Keratinocyte (primary cell): ENCODE measurements around the gene ARHGEF25. TPM values are rescaled to one million over a fixed set of nuclear protein-coding genes. Genes with fewer than 3 reads are reported as not detected.

ENCODE experiments used
- DNase-seq: peaks from one replicate; pipeline ENCODE4 v3.0.0-alpha.2; 2011; ENCODE audit warnings: low read depth, missing footprints, low spot score
- FAIRE-seq: peaks from 2 replicates; lab custom pipeline; 2011; peaks lifted over from hg19 to GRCh38; lab: Jason Lieb, UNC
- H2AFZ ChIP-seq: 2 replicates; pipeline ENCODE4 v1.6.0; 2012; ENCODE audit warnings: low read length, control low read depth, inconsistent platforms; ENCODE audit not compliant: control insufficient read depth
- H3K27ac ChIP-seq: 2 replicates; pipeline ENCODE4 v1.5.1; 2011; ENCODE audit warnings: low read length; ENCODE audit not compliant: control insufficient read depth, insufficient read depth
- H3K27me3 ChIP-seq: 3 replicates; pipeline ENCODE4 v1.6.0; 2011; ENCODE audit warnings: low read length; ENCODE audit not compliant: control insufficient read depth, insufficient read depth; ENCODE audit errors: extremely low read depth
- H3K36me3 ChIP-seq, 2 experiments: 2 replicates in 1 of 2; 3 replicates in 1 of 2; pipeline ENCODE4 v1.5.1; 2011; ENCODE audit warnings: low read length in 2 of 2, mild to moderate bottlenecking in 1 of 2; ENCODE audit not compliant: control insufficient read depth in 2 of 2, insufficient read depth in 2 of 2; ENCODE audit errors: extremely low read depth in 1 of 2
- H3K4me1 ChIP-seq: 3 replicates; pipeline ENCODE4 v1.5.1; 2011; ENCODE audit warnings: low read length; ENCODE audit not compliant: control insufficient read depth, insufficient read depth; ENCODE audit errors: extremely low read depth
- H3K4me2 ChIP-seq: 3 replicates; pipeline ENCODE4 v1.6.0; 2011; ENCODE audit warnings: low read depth, low read length; ENCODE audit not compliant: control insufficient read depth, insufficient read depth; ENCODE audit errors: extremely low read depth
- H3K4me3 ChIP-seq, 3 experiments: fragments of 200-600 bp in 1 of 3; sonication (generic) in 1 of 3; 2 replicates in 2 of 3; 3 replicates in 1 of 3; pipeline ENCODE4 v1.5.1; 2011 to 2016; ENCODE audit warnings: low read length in 3 of 3, mild to moderate bottlenecking in 3 of 3, control low read depth in 2 of 3, inconsistent platforms in 1 of 3, low read depth in 1 of 3, mixed read lengths in 1 of 3, mixed run types in 1 of 3, moderate library complexity in 1 of 3; ENCODE audit not compliant: control insufficient read depth in 2 of 3, insufficient read depth in 2 of 3; ENCODE audit errors: extremely low read depth in 1 of 3
- H3K79me2 ChIP-seq: 2 replicates; pipeline ENCODE4 v1.6.0; 2012; ENCODE audit warnings: low read length; ENCODE audit not compliant: control insufficient read depth, insufficient read depth
- H3K9ac ChIP-seq: 3 replicates; pipeline ENCODE4 v1.6.0; 2011; ENCODE audit warnings: low read length; ENCODE audit not compliant: control insufficient read depth, insufficient read depth; ENCODE audit errors: extremely low read depth
- H3K9me1 ChIP-seq: 3 replicates; pipeline ENCODE4 v1.6.0; 2011; ENCODE audit warnings: low read length; ENCODE audit not compliant: control insufficient read depth, insufficient read depth; ENCODE audit errors: extremely low read depth
- H3K9me3 ChIP-seq: 2 replicates; pipeline ENCODE4 v1.5.1; 2012; ENCODE audit warnings: low read depth, low read length; ENCODE audit not compliant: control insufficient read depth
- H4K20me1 ChIP-seq: 3 replicates; pipeline ENCODE4 v1.6.0; 2011; ENCODE audit warnings: low read length; ENCODE audit not compliant: control insufficient read depth, insufficient read depth; ENCODE audit errors: extremely low read depth
- CTCF ChIP-seq, 3 experiments: IDR thresholded peaks in 1 of 3; conservative IDR thresholded peaks in 1 of 3; optimal IDR thresholded peaks in 1 of 3; 2 replicates in 2 of 3; 3 replicates in 1 of 3; pipeline versions ENCODE3 to v1.5.1; 2011; ENCODE audit warnings: low read length in 3 of 3, mild to moderate bottlenecking in 3 of 3, moderate library complexity in 2 of 3, control low read depth in 1 of 3, inconsistent platforms in 1 of 3; ENCODE audit not compliant: insufficient read depth in 2 of 3; ENCODE audit errors: extremely low read depth in 1 of 3
- EZH2 ChIP-seq: IDR thresholded peaks from one replicate; pipeline ENCODE4 v1.6.1; 2012; ENCODE audit warnings: inconsistent platforms, mild to moderate bottlenecking, low read length, moderate library complexity
- dilution Hi-C: fragments of 300-500 bp; cut with MboI; formaldehyde crosslinking; loops from one replicate; pipeline ENCODE4 v1.7.0; 2020; ENCODE audit warnings: low sequenced_read_pairs; ENCODE audit not compliant: extremely low pct_ligation_motif_present
- polyA plus RNA-seq, 5 experiments: library from polyadenylated mRNA; depleted of rRNA in 3 of 5; stranded (reverse) in 3 of 5; stranded (forward) in 1 of 5; unstranded in 1 of 5; fragments of >200 nt; gene quantifications; 1 replicate in 1 of 5; 2 replicates in 3 of 5; 3 replicates in 1 of 5; pipeline versions ENCODE4 v1.2.1 to v1.2.3, GENCODE V29; 2011 to 2012; ENCODE audit warnings: missing spikeins in 2 of 5, low read depth in 1 of 5, low replicate concordance in 1 of 5

Gene ARHGEF25
- polyA plus RNA-seq, 1 donor (not counting 4 experiments of a cell fraction or from before 2014, with no cell fraction given) = 0.12 TPM

GRCh38 chr12:57593187-57593586 is 18.0 kb upstream of the ARHGEF25 start:
- DNase-seq (no peak), FAIRE-seq (no peak)
- Histone ChIP-seq H3K9ac (no peak overlapping the region), H3K27me3 (peaks cover under 1% of the 10 kb centered on the region), H3K79me2 (peaks cover 22% of the 10 kb centered on the region), H3K9me3 (no peaks in the 10 kb centered on the region), H3K4me2 (peak overlapping the region; percentile 100), H4K20me1 (no peaks in the 10 kb centered on the region), H3K36me3 (peaks cover 16 to 20% of the 10 kb centered on the region in 2 experiments), H3K9me1 (peaks cover 6% of the 10 kb centered on the region), H3K4me1 (peaks cover 22% of the 10 kb centered on the region), H2AFZ (no peak overlapping the region), H3K4me3 (no peak overlapping the region), H3K27ac (no peak overlapping the region)
- TF ChIP-seq CTCF (optimal IDR thresholded peaks at IDR 0.05 in 1 of 3, IDR thresholded peaks at IDR 0.05 in 1 of 3, conservative IDR thresholded peaks at IDR 0.05 in 1 of 3; ENCODE audit: extremely low read depth in 1 of 3, insufficient read depth in 2 of 3, low read length in 3 of 3) = no peak
- no peak for TF ChIP-seq EZH2
- dilution Hi-C loops = loop anchor here (25.0 kb wide), 1 partner anchor 144 kb away; the partner anchor contains the start of genes AGAP2 and TSPAN31

GRCh38 chr12:57600395-57600794 is 10.8 kb upstream of the ARHGEF25 start:
- H3K9me3 ChIP-seq = no peaks in the 10 kb centered on the region
- no peak overlapping the region for H2AFZ ChIP-seq
- FAIRE-seq = no peak
- dilution Hi-C loops = no loop called here
- DNase-seq = no peak
- peaks cover 12% of the 10 kb centered on the region for H3K4me1 ChIP-seq
- H3K4me3 ChIP-seq = no peak overlapping the region
- TF ChIP-seq CTCF (optimal IDR thresholded peaks at IDR 0.05 in 1 of 3, IDR thresholded peaks at IDR 0.05 in 1 of 3, conservative IDR thresholded peaks at IDR 0.05 in 1 of 3; ENCODE audit: extremely low read depth in 1 of 3, insufficient read depth in 2 of 3, low read length in 3 of 3) = no peak
- no peak overlapping the region for H3K27ac ChIP-seq
- H3K9ac ChIP-seq = no peak overlapping the region
- H3K79me2 ChIP-seq = no peaks in the 10 kb centered on the region
- H4K20me1 ChIP-seq = no peaks in the 10 kb centered on the region
- peaks cover 5% of the 10 kb centered on the region for H3K27me3 ChIP-seq
- peaks cover 3% of the 10 kb centered on the region for H3K9me1 ChIP-seq
- H3K36me3 ChIP-seq = peaks cover 22 to 40% of the 10 kb centered on the region in 2 experiments
- no peak overlapping the region for H3K4me2 ChIP-seq
